HEK293T (cell line): ENCODE measurements around the gene CTNS.

Source experiments
- ARNT ChIP-seq: fragments of 450-650 bp; IDR thresholded peaks from 2 replicates; pipeline ENCODE4 v1.6.1; 2017; ENCODE audit warnings: mild to moderate bottlenecking
- BHLHE40 ChIP-seq: fragments of 450-650 bp; IDR thresholded peaks from 2 replicates; pipeline ENCODE4 v1.6.1; 2016; ENCODE audit warnings: mild to moderate bottlenecking, moderate library complexity, borderline replicate concordance
- ELF4 ChIP-seq: fragments of 450-650 bp; IDR thresholded peaks from 2 replicates; pipeline ENCODE4 v1.6.1; 2017; ENCODE audit warnings: antibody characterized with exemption
- FOXA1 ChIP-seq: fragments of 450-650 bp; IDR thresholded peaks from 2 replicates; pipeline ENCODE4 v1.6.1; 2016; ENCODE audit warnings: mild to moderate bottlenecking
- FOXK2 ChIP-seq: fragments of 450-650 bp; IDR thresholded peaks from 2 replicates; pipeline ENCODE4 v1.6.1; 2016; ENCODE audit warnings: mild to moderate bottlenecking
- FOXM1 ChIP-seq: fragments of 450-650 bp; IDR thresholded peaks from 2 replicates; pipeline ENCODE4 v1.6.1; 2017; ENCODE audit warnings: mild to moderate bottlenecking, borderline replicate concordance
- HDGF ChIP-seq: fragments of 450-650 bp; IDR thresholded peaks from 2 replicates; pipeline ENCODE4 v1.6.1; 2017; ENCODE audit warnings: antibody characterized with exemption, borderline replicate concordance
- L3MBTL2 ChIP-seq: fragments of 450-650 bp; conservative IDR thresholded peaks from 2 replicates; pipeline ENCODE4 v1.6.1; 2016; ENCODE audit warnings: mild to moderate bottlenecking
- PKNOX1 ChIP-seq: fragments of 450-650 bp; IDR thresholded peaks from 2 replicates; pipeline ENCODE4 v1.6.1; 2016
- SP1 ChIP-seq: fragments of 450-650 bp; IDR thresholded peaks from 2 replicates; pipeline ENCODE4 v1.6.1; 2017
- SUZ12 ChIP-seq: fragments of 450-650 bp; IDR thresholded peaks from 2 replicates; pipeline ENCODE4 v1.6.1; 2016; ENCODE audit warnings: mild to moderate bottlenecking
- TARDBP ChIP-seq: fragments of 450-650 bp; IDR thresholded peaks from 2 replicates; pipeline ENCODE4 v1.6.1; 2016
- ZNF384 ChIP-seq: fragments of 450-650 bp; IDR thresholded peaks from 2 replicates; pipeline ENCODE4 v1.6.1; 2016

DNA sequence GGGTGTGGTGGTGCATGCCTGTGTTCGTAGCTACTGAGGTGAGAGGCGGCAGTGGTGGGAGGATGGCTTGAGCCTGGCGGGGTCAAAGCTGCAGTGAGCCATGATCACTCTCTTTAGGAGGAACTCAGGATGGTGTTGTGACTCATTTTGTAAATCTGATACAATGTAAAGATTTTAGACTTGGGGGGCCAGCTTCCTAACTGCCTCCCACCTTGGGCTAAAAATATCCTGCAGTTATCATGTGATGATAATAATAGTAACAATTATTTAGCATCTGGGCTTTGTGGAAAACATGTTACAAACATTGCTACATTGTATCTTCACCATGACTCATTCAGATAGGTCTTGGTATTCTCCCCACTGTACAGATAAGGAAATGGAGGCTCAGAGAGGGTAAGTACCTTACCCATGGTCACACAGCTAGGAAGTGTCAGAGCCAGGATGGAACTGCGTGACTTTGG is 7.4 kb downstream of the CTNS start:
- TF ChIP-seq FOXM1: no peak
- no peak for TF ChIP-seq L3MBTL2
- TF ChIP-seq SP1: no peak
- no peak for TF ChIP-seq HDGF
- TF ChIP-seq ZNF384: no peak
- TF ChIP-seq FOXK2: no peak
- no peak for TF ChIP-seq BHLHE40
- TF ChIP-seq FOXA1: no peak
- no peak for TF ChIP-seq TARDBP
- no peak for TF ChIP-seq ELF4
- no peak for TF ChIP-seq PKNOX1
- TF ChIP-seq ARNT: no peak
- no peak for TF ChIP-seq SUZ12
